GM11168 (cell line): ENCODE results near the gene RBSN.
"Not testable (repeated sequence)": the region's sequence is repeated elsewhere in the genome, so short reads cannot be mapped to it uniquely, and the experiment has no call there.

Experiments
- in situ Hi-C: fragments of 300-500 bp; cut with MboI; formaldehyde crosslinking; loops from one replicate; pipeline ENCODE4 v1.12.0; 2022; ENCODE audit warnings: low sequenced_read_pairs; ENCODE audit not compliant: unreplicated experiment

Gene RBSN

DNA sequence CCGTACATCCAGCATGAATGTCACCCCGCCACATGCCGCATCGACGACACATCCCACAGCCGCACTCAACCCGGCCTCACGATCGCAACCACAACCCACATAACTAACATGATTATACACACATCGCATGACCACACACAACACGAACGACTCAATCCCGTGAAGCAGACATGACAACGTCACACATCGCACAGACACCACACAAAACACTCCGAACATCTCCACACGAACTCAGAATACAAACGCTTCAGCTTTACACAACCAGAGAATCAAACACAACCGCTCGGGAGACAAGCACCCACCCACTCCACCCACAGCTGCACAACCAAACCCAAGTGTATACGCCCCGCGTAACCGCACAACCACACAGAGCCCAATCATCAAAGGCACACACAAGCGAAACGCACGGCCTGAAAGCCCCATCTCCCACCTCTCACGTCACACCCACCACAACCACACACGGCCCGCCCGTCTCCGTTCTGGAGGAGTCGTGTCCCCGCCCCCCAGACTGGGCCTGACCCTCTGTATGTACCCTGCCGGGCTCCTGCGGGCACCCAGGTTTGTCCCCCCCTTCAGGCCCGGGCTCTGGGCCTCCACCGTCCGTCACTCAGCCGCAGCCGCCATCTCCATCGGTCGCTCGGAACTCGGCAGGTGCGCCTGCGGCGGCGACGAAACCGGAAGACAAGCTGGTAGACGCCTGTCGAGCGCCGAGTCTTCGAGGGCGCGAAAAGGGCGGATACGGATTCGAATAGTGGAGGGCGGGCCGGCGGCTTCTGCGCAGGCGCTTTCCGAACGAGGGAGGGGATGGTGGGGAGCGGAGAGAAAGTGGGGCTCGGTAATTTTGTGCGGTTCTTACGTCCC is at the start of gene RBSN:
Gene RBSN (minus strand): TSS at position 646 of the 861 bp plus-strand sequence. CDS start 3,028 bp downstream, outside the sequence.
- in situ Hi-C loops: no loop called here

DNA sequence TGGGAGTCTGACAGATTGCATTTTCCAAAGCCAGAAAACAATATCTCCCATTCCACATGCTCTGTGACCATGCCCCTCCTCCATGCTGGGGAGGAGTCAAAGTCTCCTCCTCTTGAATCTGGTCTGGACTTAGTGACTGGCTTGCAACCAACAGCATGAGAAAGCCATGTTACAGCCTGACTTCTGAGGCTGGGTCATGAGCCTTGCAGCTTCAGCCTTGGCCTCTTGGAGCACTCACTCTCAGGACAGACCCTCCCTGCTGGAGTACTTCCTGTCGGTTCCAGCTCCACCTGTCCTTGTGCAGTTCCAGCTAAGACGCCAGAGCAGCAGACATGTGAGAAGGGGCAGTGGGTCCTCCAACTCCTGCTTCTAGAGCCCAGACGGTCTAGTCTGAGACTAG is 49.7 kb upstream of the RBSN start:
- in situ Hi-C loops: no loop called here

DNA sequence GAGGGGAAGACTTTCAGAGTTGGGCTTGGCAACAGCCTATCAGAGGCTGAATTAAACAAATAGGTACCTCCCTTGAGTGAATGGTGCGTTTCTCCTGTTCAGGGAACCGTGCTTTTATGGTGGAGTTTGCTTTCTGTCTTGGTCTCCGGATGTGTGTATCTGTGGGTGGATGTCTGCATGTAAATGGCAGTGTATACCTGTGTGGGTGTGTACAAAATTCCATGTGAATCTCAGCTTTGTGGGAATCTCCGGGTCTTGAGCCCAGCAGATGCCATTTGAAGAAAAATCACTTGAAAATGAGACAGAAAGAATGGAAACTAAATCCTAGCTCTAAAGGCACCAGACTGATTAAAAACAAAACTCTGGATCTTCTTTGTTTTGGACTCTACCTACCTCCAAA is 37.9 kb upstream of the RBSN start:
- in situ Hi-C loops: not testable (repeated sequence)

DNA sequence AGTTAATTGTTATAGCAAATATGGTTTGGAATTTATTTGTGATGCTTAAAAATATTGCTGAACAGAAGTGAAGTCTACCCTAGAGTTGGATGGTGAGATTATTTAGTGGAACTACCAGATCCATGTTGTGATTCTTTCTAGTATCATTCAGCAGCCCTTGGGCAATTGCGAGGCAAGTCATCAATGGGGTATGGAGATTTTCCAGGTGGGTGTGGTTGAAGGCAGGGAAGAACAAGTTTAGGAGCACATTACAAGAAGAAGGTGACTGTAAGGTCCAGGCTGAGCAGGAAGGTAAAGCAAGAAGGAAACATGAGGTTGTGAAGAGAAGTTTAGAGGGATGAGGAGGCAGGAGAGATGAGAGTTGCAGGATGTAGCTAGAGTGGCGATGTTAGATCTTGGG is 36.0 kb upstream of the RBSN start:
- in situ Hi-C loops: not testable (repeated sequence)

GRCh38 chr3:15128403-15128802 is 29.5 kb upstream of the RBSN start:
- in situ Hi-C loops: not testable (repeated sequence)

GRCh38 chr3:15126975-15127374 is 28.0 kb upstream of the RBSN start:
- in situ Hi-C loops: not testable (repeated sequence)

DNA sequence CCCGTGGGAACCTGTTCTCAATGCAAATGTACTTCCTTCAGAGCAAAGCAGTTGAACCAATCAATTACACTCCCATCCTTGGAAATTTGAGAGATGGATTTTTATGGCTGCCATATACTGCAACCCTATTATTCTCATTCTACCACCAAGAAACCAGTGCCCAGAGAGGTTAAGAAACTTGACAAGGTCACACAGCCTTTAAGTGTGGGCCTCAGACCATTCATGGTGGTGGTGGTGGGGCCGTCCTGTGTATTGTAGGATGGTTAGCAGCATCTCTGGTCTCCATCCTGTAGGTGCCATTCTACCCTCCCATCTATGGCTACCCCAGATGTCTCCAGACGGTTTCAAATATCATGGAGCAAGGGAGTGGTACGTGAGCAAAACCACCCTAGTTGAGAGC is 23.4 kb upstream of the RBSN start:
- in situ Hi-C loops: loop anchor here (25.0 kb wide), 1 partner anchor 290 kb away; no protein-coding TSS in a partner anchor

- in situ Hi-C loops: loop anchor here (25.0 kb wide), 1 partner anchor 290 kb away; no protein-coding TSS in a partner anchor
Observed at GRCh38 chr3:15121936-15122335, 23.0 kb upstream of the RBSN start.

GRCh38 chr3:15120986-15121385 is 22.0 kb upstream of the RBSN start:
- in situ Hi-C loops: loop anchor here (25.0 kb wide), 1 partner anchor 291 kb away; no protein-coding TSS in a partner anchor

DNA sequence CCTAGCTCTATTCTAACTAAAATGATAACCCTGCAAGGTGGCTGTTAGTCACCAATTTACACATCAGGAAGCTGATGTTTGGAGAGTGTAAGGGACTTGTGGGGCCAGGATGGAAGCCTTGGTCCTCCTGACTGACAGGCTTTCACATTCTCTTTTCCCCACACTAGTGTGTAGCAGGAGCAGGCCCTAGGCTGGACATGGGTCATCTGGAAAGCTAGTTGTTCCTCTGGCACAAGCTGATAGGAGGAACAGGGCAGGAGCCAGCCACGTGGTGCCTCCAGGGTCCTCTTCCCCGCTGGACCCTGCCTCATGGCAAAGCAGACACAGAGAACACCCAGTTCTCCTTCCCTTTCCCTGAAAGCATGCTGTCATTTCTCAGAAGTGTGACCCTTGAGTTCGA is 18.1 kb upstream of the RBSN start:
- in situ Hi-C loops: loop anchor here (5.0 to 25.0 kb wide), 2 partner anchors 80 to 295 kb away; no protein-coding TSS in a partner anchor

DNA sequence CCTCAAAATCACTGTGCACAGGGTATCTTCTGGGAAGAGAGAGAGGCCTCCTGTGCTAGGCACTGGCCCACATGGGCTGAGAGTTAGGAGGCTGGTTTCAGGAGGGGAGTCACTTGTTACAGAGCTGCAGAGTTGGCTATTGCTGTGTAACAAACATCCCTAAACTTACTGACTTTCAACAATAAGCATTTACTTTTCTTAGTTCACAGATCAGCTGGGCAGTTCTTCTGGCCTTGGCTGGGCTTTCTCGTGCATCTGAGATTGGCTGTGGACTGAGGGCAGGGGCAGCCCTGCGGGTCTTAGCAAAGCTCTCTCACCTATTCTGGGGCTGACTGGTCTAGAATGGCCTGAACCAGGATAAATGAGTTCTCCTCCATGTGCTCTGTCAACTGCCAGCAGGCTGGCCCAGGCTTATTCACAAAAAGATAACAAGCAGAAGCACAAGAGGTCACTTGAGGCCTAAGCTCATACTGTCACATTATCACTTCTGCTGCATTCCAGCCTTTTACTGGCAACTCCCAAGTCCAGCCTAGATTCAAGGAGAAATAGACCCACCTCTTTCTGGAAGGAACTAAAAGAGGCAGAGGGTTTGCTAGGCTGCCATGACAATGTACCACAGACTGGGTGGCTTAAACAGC is 17.2 kb upstream of the RBSN start:
- in situ Hi-C loops: loop anchor here (5.0 to 25.0 kb wide), 2 partner anchors 81 to 296 kb away; no protein-coding TSS in a partner anchor

- in situ Hi-C loops: loop anchor here (5.0 to 25.0 kb wide), 2 partner anchors 83 to 298 kb away; no protein-coding TSS in a partner anchor
Observed at GRCh38 chr3:15114466-15115358, 15.8 kb upstream of the RBSN start.

GRCh38 chr3:15113884-15114283 is 14.9 kb upstream of the RBSN start:
- in situ Hi-C loops: loop anchor here (25.0 kb wide), 1 partner anchor 298 kb away; no protein-coding TSS in a partner anchor

DNA sequence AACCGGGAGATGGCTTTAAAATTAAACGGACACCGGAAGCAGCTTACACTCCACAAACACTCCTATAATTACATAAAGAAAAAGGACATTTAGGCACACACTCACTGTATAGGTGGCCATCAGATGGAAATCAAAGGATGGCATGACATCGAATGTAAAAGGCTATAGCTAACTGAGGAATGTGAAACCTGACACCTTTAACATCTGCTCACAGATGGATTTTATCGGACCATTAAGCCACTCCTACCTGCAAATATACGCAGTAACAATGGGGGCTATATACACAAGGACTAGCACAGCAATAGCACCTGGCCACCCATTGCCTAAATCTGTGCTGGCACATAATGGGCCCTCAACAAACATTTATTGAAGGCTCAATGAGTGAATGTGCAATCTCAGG is 14.5 kb upstream of the RBSN start:
- in situ Hi-C loops: loop anchor here (25.0 kb wide), 1 partner anchor 299 kb away; no protein-coding TSS in a partner anchor

GRCh38 chr3:15112011-15112410 is 13.1 kb upstream of the RBSN start:
- in situ Hi-C loops: loop anchor here (25.0 kb wide), 1 partner anchor 300 kb away; no protein-coding TSS in a partner anchor

- in situ Hi-C loops: loop anchor here (25.0 kb wide), 1 partner anchor 302 kb away; no protein-coding TSS in a partner anchor
Observed at GRCh38 chr3:15110206-15110605, 11.3 kb upstream of the RBSN start.

- in situ Hi-C loops: loop anchor here (25.0 kb wide), 1 partner anchor 303 kb away; no protein-coding TSS in a partner anchor
Observed at GRCh38 chr3:15108869-15109268, 9.9 kb upstream of the RBSN start.

DNA sequence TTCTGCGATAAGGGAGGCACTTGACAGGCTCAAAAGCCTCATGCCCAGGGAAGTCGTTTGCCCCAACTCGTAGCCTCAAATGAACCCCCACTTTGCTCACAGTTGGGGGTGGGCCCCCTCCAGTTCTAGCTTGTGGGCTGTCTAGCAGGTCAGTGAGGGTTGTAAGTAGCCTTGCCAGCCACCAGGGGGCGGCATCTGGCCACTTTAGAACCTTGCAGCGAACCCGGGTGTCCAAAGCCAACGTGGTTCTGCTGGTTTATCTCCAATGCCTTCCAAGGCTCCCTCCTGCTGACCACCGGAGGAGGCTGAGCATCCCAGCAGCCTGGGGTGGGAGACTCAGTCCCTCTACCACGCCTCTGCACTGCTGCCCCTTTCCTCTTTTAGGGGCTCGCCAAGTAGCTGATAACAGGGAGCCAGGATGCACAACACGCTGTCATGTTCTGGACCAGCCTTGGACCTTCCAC is 9.2 kb upstream of the RBSN start:
- in situ Hi-C loops: loop anchor here (25.0 kb wide), 1 partner anchor 304 kb away; no protein-coding TSS in a partner anchor
